WERI-Rb-1 (cell line): Measurements from ENCODE around the gene SAG.
A peak's percentile ranks its signal among the peaks of the same experiment; 100 is the strongest.

ENCODE experiments used
- DNase-seq: peaks from one replicate; pipeline ENCODE4 v3.0.0-alpha.2; 2020
- H3K27ac ChIP-seq: fragments of 250-450 bp; sonication (Bioruptor Pico); 2 replicates; pipeline ENCODE4 v1.5.1; 2020; ENCODE audit warnings: mild to moderate bottlenecking, moderate library complexity
- H3K27me3 ChIP-seq: fragments of 250-450 bp; sonication (Bioruptor Pico); 2 replicates; pipeline ENCODE4 v1.5.1; 2021; ENCODE audit warnings: mild to moderate bottlenecking, low read depth, moderate library complexity; ENCODE audit not compliant: insufficient read depth, severe bottlenecking
- H3K36me3 ChIP-seq: fragments of 250-450 bp; sonication (Bioruptor Pico); 2 replicates; pipeline ENCODE4 v1.5.1; 2020; ENCODE audit warnings: mild to moderate bottlenecking, moderate library complexity
- H3K4me3 ChIP-seq: 2 replicates; pipeline ENCODE4 v1.5.1; 2011; ENCODE audit warnings: low read depth, mild to moderate bottlenecking, control low read depth, low read length
- H3K9me3 ChIP-seq: fragments of 250-450 bp; sonication (Bioruptor Pico); 2 replicates; pipeline ENCODE4 v1.5.1; 2021; ENCODE audit warnings: mild to moderate bottlenecking, moderate library complexity; ENCODE audit not compliant: severe bottlenecking
- TF ChIP-seq, protein P1 (sequence below): IDR thresholded peaks from 2 replicates; pipeline ENCODE4 v1.5.1; 2011; ENCODE audit warnings: low read depth, mild to moderate bottlenecking, control low read depth, inconsistent platforms, low read length

Gene SAG

GRCh38 chr2:233349005-233349998, 41.7 kb downstream of the SAG start:
- no peak overlapping the region for H3K4me3 ChIP-seq
- no peak overlapping the region for H3K27ac ChIP-seq
- peaks cover 2% of the 10 kb centered on the region for H3K9me3 ChIP-seq
- TF ChIP-seq, protein P1, sequence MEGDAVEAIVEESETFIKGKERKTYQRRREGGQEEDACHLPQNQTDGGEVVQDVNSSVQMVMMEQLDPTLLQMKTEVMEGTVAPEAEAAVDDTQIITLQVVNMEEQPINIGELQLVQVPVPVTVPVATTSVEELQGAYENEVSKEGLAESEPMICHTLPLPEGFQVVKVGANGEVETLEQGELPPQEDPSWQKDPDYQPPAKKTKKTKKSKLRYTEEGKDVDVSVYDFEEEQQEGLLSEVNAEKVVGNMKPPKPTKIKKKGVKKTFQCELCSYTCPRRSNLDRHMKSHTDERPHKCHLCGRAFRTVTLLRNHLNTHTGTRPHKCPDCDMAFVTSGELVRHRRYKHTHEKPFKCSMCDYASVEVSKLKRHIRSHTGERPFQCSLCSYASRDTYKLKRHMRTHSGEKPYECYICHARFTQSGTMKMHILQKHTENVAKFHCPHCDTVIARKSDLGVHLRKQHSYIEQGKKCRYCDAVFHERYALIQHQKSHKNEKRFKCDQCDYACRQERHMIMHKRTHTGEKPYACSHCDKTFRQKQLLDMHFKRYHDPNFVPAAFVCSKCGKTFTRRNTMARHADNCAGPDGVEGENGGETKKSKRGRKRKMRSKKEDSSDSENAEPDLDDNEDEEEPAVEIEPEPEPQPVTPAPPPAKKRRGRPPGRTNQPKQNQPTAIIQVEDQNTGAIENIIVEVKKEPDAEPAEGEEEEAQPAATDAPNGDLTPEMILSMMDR = no peak
- DNase-seq = no peak
- H3K36me3 ChIP-seq = no peaks in the 10 kb centered on the region
- H3K27me3 ChIP-seq = no peaks in the 10 kb centered on the region

GRCh38 chr2:233350708-233351107, 43.1 kb downstream of the SAG start:
- Histone ChIP-seq H3K9me3 (peaks cover 2% of the 10 kb centered on the region), H3K36me3 (no peaks in the 10 kb centered on the region), H3K27me3 (no peaks in the 10 kb centered on the region), H3K27ac (no peak overlapping the region), H3K4me3 (no peak overlapping the region)
- TF ChIP-seq, protein P1 = no peak
- DNase-seq = no peak

DNA sequence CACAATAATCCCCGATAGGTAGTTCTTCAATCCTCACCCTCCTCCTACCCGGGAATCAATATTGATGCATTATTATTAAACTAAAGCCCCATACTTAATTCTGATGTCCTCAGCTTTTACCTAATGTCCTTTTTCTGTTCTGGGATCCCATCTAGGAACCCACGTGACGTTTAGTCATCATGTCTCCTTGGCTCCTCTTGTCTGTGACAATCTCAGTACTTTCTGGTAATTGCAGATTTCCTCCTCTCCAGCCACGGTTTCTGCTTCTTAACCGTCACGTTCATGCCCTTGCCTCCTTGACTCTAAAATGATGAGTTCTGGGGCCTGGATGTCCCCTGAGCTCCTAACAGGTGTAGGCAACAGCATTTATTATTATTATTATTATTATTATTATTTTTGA, 43.8 kb downstream of the SAG start:
- Histone ChIP-seq H3K4me3 (no peak overlapping the region), H3K9me3 (peaks cover 2% of the 10 kb centered on the region), H3K36me3 (no peaks in the 10 kb centered on the region), H3K27me3 (no peaks in the 10 kb centered on the region), H3K27ac (no peak overlapping the region)
- no peak for DNase-seq
- TF ChIP-seq, protein P1 = no peak

DNA sequence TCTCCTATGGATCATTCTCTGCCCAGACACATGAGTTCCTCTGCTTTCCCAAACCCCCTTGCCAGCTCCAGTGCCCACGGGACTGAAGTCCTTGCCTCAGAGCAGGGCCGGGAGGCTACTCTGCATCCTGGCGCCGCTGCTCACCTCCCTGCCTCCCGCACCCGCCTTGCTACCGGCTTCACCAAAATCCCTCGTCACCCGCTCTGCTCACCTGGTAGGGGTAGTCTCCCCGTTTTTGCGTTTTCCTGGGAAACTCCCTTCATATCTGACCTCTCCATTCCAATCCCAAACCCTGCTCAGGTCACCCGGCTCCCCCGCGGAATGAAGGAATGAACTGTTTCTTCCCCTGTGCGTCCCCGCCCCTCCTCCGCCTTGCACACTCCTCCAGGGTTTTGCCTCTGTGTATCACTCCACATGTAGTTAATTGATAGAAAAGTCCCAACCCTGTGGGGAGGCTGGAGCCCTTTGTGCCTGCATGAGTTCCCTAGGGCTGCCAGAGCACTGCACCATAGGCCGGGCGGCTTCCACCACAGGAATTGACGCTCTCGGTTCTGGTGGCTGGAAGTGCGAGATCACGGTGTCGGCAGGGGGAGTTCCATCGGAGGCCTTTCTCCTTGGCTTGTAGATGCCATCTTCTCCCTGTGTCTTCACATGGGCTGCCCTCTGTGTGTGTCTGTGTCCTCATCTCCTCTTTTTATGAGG, 44.7 kb downstream of the SAG start:
- TF ChIP-seq, protein P1 = no peak
- Histone ChIP-seq H3K36me3 (no peaks in the 10 kb centered on the region; the same call in 1 of the 2 replicates), H3K27me3 (no peaks in the 10 kb centered on the region), H3K4me3 (no peak overlapping the region), H3K27ac (no peak overlapping the region), H3K9me3 (peaks cover 2% of the 10 kb centered on the region)
- no peak for DNase-seq

DNA sequence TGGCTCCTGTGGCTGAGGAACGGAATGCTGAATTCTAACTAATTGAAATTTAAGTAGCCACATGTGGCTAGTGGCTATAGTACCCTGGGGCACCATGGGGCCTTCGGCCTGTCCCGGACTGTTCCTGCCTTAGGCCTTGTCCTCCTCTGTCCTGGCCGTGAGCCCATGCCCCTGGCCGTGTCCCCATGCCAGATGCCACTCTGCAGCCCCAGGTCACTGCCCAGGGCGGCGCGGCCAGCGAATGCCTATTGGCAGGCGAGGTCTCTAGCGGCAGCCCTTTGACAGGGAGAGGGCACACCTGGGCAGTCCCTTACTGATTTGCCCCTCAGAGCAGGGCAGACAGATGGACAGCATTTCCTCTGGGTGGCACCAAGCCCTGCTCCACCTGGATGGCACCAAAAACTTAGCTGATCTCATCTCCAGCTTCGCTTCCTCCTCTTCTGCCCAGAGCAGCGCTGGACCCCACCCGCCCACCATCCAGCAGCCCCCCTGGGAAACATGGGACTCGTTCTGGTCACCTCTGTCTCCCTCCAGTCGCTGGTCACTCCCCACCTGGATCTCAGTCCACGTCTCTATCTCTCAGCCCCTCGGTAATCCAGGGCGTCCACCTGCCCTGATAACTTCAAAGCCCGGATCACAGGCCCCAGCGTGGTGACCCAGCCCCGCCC, 45.6 kb downstream of the SAG start:
- TF ChIP-seq, protein P1 = no peak
- peaks cover 2% of the 10 kb centered on the region for H3K9me3 ChIP-seq
- peak overlapping the region; percentile 10; the same call in 1 of the 2 replicates for H3K27ac ChIP-seq
- H3K4me3 ChIP-seq = peak overlapping the region; percentile 60
- peaks cover 5% of the 10 kb centered on the region; the same call in 1 of the 2 replicates for H3K36me3 ChIP-seq
- no peaks in the 10 kb centered on the region for H3K27me3 ChIP-seq
- DNase-seq = peak; percentile 90
